ENCODE measurements around the gene TTC28.

DNA sequence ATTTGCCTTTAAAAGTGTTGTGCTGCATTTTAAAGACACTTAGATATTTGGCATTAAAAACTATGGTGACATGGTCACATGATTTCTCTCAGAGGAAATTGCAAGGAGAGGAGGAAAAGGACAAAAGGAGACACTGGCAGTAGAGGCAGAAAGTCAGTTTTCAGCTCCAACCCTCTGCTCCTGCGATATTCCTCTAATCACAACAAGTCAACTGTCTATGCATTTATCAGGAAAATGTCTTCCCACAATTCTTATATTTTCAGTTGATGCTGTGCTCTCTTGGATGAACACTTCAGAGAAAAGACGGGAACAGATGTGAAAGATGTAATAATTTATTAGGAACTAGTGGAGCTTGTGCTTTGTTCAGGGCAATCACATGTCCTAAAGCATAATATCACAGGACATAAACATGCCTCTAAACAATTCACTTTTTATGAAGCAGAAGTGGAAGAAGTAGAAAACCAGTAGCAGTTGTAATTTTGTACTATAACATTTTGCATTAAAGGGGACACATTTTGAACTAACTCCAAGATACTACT, 419.8 kb downstream of the TTC28 start:
- TF ChIP-seq, protein P1, sequence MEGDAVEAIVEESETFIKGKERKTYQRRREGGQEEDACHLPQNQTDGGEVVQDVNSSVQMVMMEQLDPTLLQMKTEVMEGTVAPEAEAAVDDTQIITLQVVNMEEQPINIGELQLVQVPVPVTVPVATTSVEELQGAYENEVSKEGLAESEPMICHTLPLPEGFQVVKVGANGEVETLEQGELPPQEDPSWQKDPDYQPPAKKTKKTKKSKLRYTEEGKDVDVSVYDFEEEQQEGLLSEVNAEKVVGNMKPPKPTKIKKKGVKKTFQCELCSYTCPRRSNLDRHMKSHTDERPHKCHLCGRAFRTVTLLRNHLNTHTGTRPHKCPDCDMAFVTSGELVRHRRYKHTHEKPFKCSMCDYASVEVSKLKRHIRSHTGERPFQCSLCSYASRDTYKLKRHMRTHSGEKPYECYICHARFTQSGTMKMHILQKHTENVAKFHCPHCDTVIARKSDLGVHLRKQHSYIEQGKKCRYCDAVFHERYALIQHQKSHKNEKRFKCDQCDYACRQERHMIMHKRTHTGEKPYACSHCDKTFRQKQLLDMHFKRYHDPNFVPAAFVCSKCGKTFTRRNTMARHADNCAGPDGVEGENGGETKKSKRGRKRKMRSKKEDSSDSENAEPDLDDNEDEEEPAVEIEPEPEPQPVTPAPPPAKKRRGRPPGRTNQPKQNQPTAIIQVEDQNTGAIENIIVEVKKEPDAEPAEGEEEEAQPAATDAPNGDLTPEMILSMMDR (IDR thresholded peaks at IDR 0.05), result no peak
- TF ChIP-seq POLR2AphosphoS5 (IDR thresholded peaks at IDR 0.05) (no peak), EP300 (IDR thresholded peaks at IDR 0.05) (no peak), POLR2A (IDR thresholded peaks at IDR 0.05; ENCODE audit: low read depth) (no peak)

Data from esophagus muscularis mucosa (tissue), 4 donors.